K562 (cell line): ENCODE results near the gene PIK3CA. TPM values are rescaled to one million over a fixed set of nuclear protein-coding genes. Genes with fewer than 3 reads are reported as not detected.
A peak's percentile ranks its signal among the peaks of the same experiment; 100 is the strongest.

Source experiments
- ARNT ChIP-seq, 2 experiments: fragments of 450-650 bp; IDR thresholded peaks; 2 replicates each; pipeline ENCODE4 v1.6.1; 2016; ENCODE audit warnings: mild to moderate bottlenecking in 1 of 2
- BRCA1 ChIP-seq, 2 experiments: fragments of 450-650 bp in 1 of 2; sonication (generic) in 1 of 2; formaldehyde crosslinking in 1 of 2; IDR thresholded peaks; 2 replicates each; pipeline versions ENCODE4 v1.5.0 to v1.6.1; 2017 to 2020; ENCODE audit warnings: mild to moderate bottlenecking in 1 of 2, missing genetic modification reagents in 1 of 2
- CC2D1A ChIP-seq: fragments of 450-650 bp; IDR thresholded peaks from 2 replicates; pipeline ENCODE4 v1.6.1; 2017; ENCODE audit warnings: mild to moderate bottlenecking
- CEBPB ChIP-seq: fragments of 450-650 bp; IDR thresholded peaks from 2 replicates; pipeline ENCODE4 v1.6.1; 2016; ENCODE audit warnings: missing genetic modification characterization, missing compliant biosample characterization
- EP300 ChIP-seq: IDR thresholded peaks from 2 replicates; pipeline ENCODE4 v1.6.1; 2012; ENCODE audit warnings: low read length, improper control_type of control experiment
- EWSR1 ChIP-seq: fragments of 450-650 bp; IDR thresholded peaks from 2 replicates; pipeline ENCODE4 v1.6.1; 2018; ENCODE audit warnings: borderline replicate concordance, mild to moderate bottlenecking, low read depth, moderate library complexity; ENCODE audit not compliant: partially characterized antibody
- FOXA3 ChIP-seq, 2 experiments: fragments of 450-650 bp in 1 of 2; sonication (generic) in 1 of 2; formaldehyde crosslinking; IDR thresholded peaks in 1 of 2; conservative IDR thresholded peaks in 1 of 2; 2 replicates each; pipeline versions ENCODE4 v1.4.0 to v1.8.0; 2020 to 2022; ENCODE audit warnings: mild to moderate bottlenecking in 2 of 2, missing genetic modification reagents in 1 of 2
- GABPB2 ChIP-seq: fragments of 250-450 bp; sonication (Bioruptor Pico); conservative IDR thresholded peaks from 2 replicates; pipeline ENCODE4 v1.5.1; 2021; ENCODE audit warnings: mild to moderate bottlenecking
- HNRNPH1 ChIP-seq: fragments of 200-400 bp; formaldehyde crosslinking; optimal IDR thresholded peaks from 2 replicates; pipeline ENCODE3; 2017; ENCODE audit warnings: low read depth, mild to moderate bottlenecking, low read length, moderate library complexity
- KDM1A ChIP-seq, 2 experiments: fragments of 450-650 bp; IDR thresholded peaks; 2 replicates each; pipeline ENCODE4 v1.6.1; 2016; ENCODE audit warnings: mild to moderate bottlenecking in 2 of 2
- KLF6 ChIP-seq: fragments of 250-450 bp; sonication (Bioruptor Pico); IDR thresholded peaks from 2 replicates; pipeline ENCODE4 v1.4.0; 2020; ENCODE audit warnings: mild to moderate bottlenecking, moderate library complexity, borderline replicate concordance
- POLR2AphosphoS2 ChIP-seq: IDR thresholded peaks from 2 replicates; pipeline ENCODE4 v1.6.1; 2012; ENCODE audit warnings: low read length, improper control_type of control experiment
- PTBP1 ChIP-seq: fragments of 200-400 bp; formaldehyde crosslinking; IDR thresholded peaks from 2 replicates; pipeline ENCODE4 v1.6.1; 2017; ENCODE audit warnings: low read depth, low read length
- SIN3A ChIP-seq, 2 experiments: fragments of 150-350 bp in 1 of 2; IDR thresholded peaks; 2 replicates each; pipeline ENCODE4 v1.6.1; 2011 to 2016; ENCODE audit warnings: borderline replicate concordance in 2 of 2, low read depth in 2 of 2, low read length in 2 of 2, mild to moderate bottlenecking in 2 of 2, moderate library complexity in 2 of 2; ENCODE audit not compliant: control insufficient read depth in 1 of 2
- SMC3 ChIP-seq: conservative IDR thresholded peaks from 2 replicates; pipeline ENCODE4 v1.6.1; 2011; ENCODE audit warnings: low read depth, low read length, improper control_type of control experiment; ENCODE audit not compliant: insufficient read depth
- TCF3 ChIP-seq: sonication (generic); formaldehyde crosslinking; IDR thresholded peaks from 2 replicates; pipeline ENCODE4 v1.4.0; 2020; ENCODE audit warnings: mild to moderate bottlenecking, missing genetic modification reagents
- ZNF780A ChIP-seq: fragments of 250-450 bp; sonication (Bioruptor Pico); IDR thresholded peaks from 2 replicates; pipeline ENCODE4 v1.5.0; 2021; ENCODE audit warnings: mild to moderate bottlenecking
- polyA plus RNA-seq, 8 experiments: library from polyadenylated mRNA; depleted of rRNA in 4 of 8; stranded (reverse) in 5 of 8; unstranded in 3 of 8; fragments of >200 nt; fragmentation: Nextera tagmentation in 2 of 8; fragmentation: Illumina TruSeq in 1 of 8; extraction: Ambion mirVana in 2 of 8; extraction: Trizol in 1 of 8; gene quantifications; 2 replicates each; pipeline versions ENCODE4 v1.2.1 to v1.2.3, GENCODE V29; 2011 to 2014; ENCODE audit warnings: inconsistent platforms in 1 of 8, missing spikeins in 1 of 8
- total RNA-seq, 7 experiments: library from RNA; depleted of rRNA in 6 of 7; stranded (reverse); fragments of >200 nt in 6 of 7; fragmentation: Illumina TruSeq in 2 of 7; extraction: Trizol in 2 of 7; gene quantifications; 2 replicates each; pipeline versions ENCODE4 v1.2.1 to v1.2.3, GENCODE V29; 2011 to 2021; ENCODE audit warnings: low replicate concordance in 1 of 7
- TF ChIP-seq, protein P1 (sequence below): sonication (generic); formaldehyde crosslinking; IDR thresholded peaks from 2 replicates; pipeline ENCODE4 v1.8.0; 2022; ENCODE audit warnings: mild to moderate bottlenecking, missing genetic modification reagents, borderline replicate concordance
- TF ChIP-seq, protein P2 (sequence below): fragments of 250-450 bp; sonication (Bioruptor Pico); IDR thresholded peaks from 2 replicates; pipeline ENCODE4 v1.9.0; 2021; ENCODE audit warnings: mild to moderate bottlenecking
- TF ChIP-seq, protein P3 (sequence below): fragments of 250-450 bp; sonication (Bioruptor Pico); IDR thresholded peaks from 2 replicates; pipeline ENCODE4 v1.8.0; 2022; ENCODE audit warnings: inconsistent platforms
- TF ChIP-seq, protein P4 (sequence below): IDR thresholded peaks from 2 replicates; pipeline ENCODE4 v1.6.1; 2012; ENCODE audit warnings: low read depth, low read length, improper control_type of control experiment, borderline replicate concordance

Gene PIK3CA
- total and polyA plus RNA-seq, 9 of the 15 experiments (the other 6 are each of a cell fraction or from before 2014, with no cell fraction given) = 3.8 to 19.4 (median 10.8) TPM

DNA sequence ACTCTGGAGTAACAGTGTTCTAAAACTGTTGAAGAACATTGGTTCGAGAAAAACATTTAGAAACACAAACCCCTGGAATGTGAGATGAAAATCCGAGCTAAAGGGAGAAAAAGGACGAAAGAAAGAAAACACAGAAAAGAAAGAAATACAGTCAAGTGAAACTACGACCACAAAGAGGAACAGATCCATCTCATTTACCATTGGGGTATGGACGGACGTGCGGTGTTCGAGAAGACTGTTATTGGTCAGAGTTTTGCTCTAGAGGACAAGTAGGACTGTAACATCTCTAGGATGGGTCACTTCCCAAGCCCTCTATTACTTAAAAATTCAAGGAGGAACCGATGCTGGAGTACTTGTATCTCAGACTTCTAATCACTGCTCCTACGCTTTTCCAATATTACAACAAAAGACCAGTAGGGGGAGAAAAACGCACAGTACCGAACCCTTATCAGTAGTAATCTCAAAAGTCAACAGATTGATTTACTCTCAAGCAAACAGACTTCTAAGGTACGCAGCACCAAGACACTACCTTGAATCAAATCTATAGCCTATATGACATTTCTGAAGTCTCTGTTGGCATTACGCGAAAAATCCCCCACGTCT, 1.1 kb upstream of the PIK3CA start (continued):
- TF ChIP-seq, protein P1, sequence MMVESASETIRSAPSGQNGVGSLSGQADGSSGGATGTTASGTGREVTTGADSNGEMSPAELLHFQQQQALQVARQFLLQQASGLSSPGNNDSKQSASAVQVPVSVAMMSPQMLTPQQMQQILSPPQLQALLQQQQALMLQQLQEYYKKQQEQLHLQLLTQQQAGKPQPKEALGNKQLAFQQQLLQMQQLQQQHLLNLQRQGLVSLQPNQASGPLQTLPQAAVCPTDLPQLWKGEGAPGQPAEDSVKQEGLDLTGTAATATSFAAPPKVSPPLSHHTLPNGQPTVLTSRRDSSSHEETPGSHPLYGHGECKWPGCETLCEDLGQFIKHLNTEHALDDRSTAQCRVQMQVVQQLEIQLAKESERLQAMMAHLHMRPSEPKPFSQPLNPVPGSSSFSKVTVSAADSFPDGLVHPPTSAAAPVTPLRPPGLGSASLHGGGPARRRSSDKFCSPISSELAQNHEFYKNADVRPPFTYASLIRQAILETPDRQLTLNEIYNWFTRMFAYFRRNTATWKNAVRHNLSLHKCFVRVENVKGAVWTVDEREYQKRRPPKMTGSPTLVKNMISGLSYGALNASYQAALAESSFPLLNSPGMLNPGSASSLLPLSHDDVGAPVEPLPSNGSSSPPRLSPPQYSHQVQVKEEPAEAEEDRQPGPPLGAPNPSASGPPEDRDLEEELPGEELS = no peak
- TF ChIP-seq HNRNPH1 = no peak
- TF ChIP-seq KDM1A (IDR thresholded peaks at IDR 0.05) = peak; percentile 87 to 92
- no peak for TF ChIP-seq CEBPB
- TF ChIP-seq, protein P2, sequence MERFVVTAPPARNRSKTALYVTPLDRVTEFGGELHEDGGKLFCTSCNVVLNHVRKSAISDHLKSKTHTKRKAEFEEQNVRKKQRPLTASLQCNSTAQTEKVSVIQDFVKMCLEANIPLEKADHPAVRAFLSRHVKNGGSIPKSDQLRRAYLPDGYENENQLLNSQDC (CRISPR knock-in tag) = no peak
- no peak for TF ChIP-seq POLR2AphosphoS2
- TF ChIP-seq SIN3A (IDR thresholded peaks at IDR 0.05; ENCODE audit: borderline replicate concordance in 2 of 2, control insufficient read depth in 1 of 2, low read depth in 2 of 2, low read length in 2 of 2) = no peak
- TF ChIP-seq, protein P3, sequence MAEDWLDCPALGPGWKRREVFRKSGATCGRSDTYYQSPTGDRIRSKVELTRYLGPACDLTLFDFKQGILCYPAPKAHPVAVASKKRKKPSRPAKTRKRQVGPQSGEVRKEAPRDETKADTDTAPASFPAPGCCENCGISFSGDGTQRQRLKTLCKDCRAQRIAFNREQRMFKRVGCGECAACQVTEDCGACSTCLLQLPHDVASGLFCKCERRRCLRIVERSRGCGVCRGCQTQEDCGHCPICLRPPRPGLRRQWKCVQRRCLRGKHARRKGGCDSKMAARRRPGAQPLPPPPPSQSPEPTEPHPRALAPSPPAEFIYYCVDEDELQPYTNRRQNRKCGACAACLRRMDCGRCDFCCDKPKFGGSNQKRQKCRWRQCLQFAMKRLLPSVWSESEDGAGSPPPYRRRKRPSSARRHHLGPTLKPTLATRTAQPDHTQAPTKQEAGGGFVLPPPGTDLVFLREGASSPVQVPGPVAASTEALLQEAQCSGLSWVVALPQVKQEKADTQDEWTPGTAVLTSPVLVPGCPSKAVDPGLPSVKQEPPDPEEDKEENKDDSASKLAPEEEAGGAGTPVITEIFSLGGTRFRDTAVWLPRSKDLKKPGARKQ (CRISPR knock-in tag) = no peak
- no peak for TF ChIP-seq PTBP1
- no peak for TF ChIP-seq KLF6
- TF ChIP-seq ARNT (IDR thresholded peaks at IDR 0.05) = no peak; a peak in 1 of 4 replicates
- peak in 1 of 2 experiments; percentile 94; a peak in 3 of 4 replicates for TF ChIP-seq FOXA3 (CRISPR knock-in tag; conservative IDR thresholded peaks at IDR 0.05 in 1 of 2, IDR thresholded peaks at IDR 0.05 in 1 of 2)
- TF ChIP-seq BRCA1 (IDR thresholded peaks at IDR 0.05) = no peak
- no peak for TF ChIP-seq BRCA1 (CRISPR knock-in tag; IDR thresholded peaks at IDR 0.05)
- 0 out of 2 replicates have a peak, but pooled peaks have one; percentile 6 for TF ChIP-seq TCF3 (CRISPR knock-in tag)
- TF ChIP-seq EP300 = 0 out of 2 replicates have a peak, but pooled peaks have one; percentile 42
- TF ChIP-seq ZNF780A (CRISPR knock-in tag) = no peak
- 0 out of 2 replicates have a peak, but pooled peaks have one; percentile 12 for TF ChIP-seq SMC3
- no peak for TF ChIP-seq GABPB2 (CRISPR knock-in tag)
- TF ChIP-seq CC2D1A = no peak
- TF ChIP-seq, protein P4, sequence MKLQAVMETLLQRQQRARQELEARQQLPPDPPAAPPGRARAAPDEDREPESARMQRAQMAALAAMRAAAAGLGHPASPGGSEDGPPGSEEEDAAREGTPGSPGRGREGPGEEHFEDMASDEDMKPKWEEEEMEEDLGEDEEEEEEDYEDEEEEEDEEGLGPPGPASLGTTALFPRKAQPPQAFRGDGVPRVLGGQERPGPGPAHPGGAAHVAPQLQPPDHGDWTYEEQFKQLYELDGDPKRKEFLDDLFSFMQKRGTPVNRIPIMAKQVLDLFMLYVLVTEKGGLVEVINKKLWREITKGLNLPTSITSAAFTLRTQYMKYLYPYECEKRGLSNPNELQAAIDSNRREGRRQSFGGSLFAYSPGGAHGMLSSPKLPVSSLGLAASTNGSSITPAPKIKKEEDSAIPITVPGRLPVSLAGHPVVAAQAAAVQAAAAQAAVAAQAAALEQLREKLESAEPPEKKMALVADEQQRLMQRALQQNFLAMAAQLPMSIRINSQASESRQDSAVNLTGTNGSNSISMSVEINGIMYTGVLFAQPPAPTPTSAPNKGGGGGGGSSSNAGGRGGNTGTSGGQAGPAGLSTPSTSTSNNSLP = peak; percentile 97
- TF ChIP-seq EWSR1 = no peak
